GM18909 (cell line): ENCODE results near the gene TRIM14.
"Not testable (repeated sequence)": the region's sequence is repeated elsewhere in the genome, so short reads cannot be mapped to it uniquely, and the experiment has no call there.

Experiments used
- ATAC-seq: cut with Tn5 transposase; IDR thresholded peaks from one replicate; pipeline ENCODE4 v1.9.1; 2021; ENCODE audit warnings: mild to moderate bottlenecking; ENCODE audit not compliant: unreplicated experiment, poor library complexity

Gene TRIM14

DNA sequence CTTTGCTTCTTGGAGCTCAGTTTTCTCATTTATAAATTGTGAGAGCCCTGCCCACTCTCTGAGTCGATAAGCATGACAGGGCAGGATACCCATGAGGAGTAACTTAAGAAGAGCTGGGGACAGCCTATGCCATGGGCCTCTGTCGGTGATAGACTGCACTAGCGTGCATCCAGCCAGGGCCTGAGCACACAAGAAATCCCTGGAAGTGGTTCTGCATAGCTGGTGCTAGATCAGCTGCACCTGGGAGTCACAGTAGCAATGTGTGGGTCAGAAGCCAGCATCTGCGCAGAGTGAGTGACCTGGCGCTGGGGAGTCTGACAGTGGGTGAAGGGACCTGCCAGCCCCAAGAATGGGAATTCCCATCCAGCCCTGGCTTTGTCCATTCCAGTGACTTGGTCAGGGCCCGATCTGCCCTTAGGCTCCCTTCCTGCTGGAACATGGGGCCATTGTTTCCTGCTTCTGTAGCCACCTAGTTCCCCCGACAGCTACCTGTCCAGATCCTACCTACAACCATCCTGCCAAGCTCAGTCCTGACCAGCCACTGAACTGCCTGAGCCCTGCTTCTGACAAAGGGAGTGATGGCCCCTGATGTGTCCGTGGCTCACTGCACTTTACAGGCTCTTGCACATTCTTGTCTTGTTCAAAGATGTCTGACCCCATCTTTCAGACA lies 98.4 kb downstream of the TRIM14 start:
- no peak for ATAC-seq

DNA sequence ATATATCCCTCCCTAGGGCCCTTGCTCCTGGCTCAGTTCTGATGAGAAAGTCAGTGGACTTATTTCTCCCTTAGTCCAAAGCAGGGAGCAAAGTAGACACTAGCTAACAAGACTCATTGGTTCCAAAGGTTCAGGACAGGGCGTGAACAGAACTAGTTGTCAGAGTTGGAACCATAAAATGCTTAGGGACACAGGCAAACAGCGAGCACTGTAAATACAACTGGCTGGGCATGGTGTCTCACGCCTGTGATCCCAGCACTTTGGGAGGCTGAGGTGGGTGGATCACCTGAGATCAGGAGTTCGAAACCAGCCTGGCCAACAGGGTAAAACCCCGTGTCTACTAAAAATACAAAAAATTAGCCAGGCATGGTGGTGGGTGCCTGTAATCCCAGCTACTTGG lies 99.2 kb downstream of the TRIM14 start:
- not testable (repeated sequence) for ATAC-seq
